GM23248 (cell line): ENCODE data around the gene PRUNE2. TPM values are rescaled to one million over a fixed set of nuclear protein-coding genes. Genes with fewer than 3 reads are reported as not detected.

Experiments
- DNase-seq: peaks from one replicate; pipeline ENCODE4 v3.0.0-alpha.2; 2015
- H2AFZ ChIP-seq: fragments of 200-600 bp; sonication (generic); 2 replicates; pipeline ENCODE4 v1.6.1; 2016; ENCODE audit warnings: antibody characterized with exemption
- H3F3A ChIP-seq: fragments of 200-600 bp; sonication (generic); 2 replicates; pipeline ENCODE4 v1.6.1; 2016; ENCODE audit warnings: mild to moderate bottlenecking, antibody characterized with exemption, mixed run types; ENCODE audit not compliant: insufficient read depth
- H3K27ac ChIP-seq: fragments of 200-600 bp; sonication (generic); 2 replicates; pipeline ENCODE4 v1.5.1; 2016; ENCODE audit warnings: mild to moderate bottlenecking
- H3K27me3 ChIP-seq: fragments of 200-600 bp; sonication (generic); replicated peaks from 2 replicates; pipeline ENCODE4 v1.6.1; 2016; ENCODE audit warnings: mild to moderate bottlenecking; ENCODE audit not compliant: insufficient read depth
- H3K36me3 ChIP-seq: fragments of 200-600 bp; sonication (generic); 2 replicates; pipeline ENCODE4 v1.6.1; 2016; ENCODE audit warnings: low read depth, mild to moderate bottlenecking
- H3K4me1 ChIP-seq: fragments of 200-600 bp; sonication (generic); 2 replicates; pipeline ENCODE4 v1.6.1; 2016; ENCODE audit warnings: mild to moderate bottlenecking; ENCODE audit not compliant: insufficient read depth
- H3K4me2 ChIP-seq: fragments of 200-600 bp; sonication (generic); one replicate; pipeline ENCODE4 v1.6.1; 2016; ENCODE audit warnings: mild to moderate bottlenecking; ENCODE audit not compliant: unreplicated experiment
- H3K4me3 ChIP-seq: fragments of 200-600 bp; sonication (generic); 2 replicates; pipeline ENCODE4 v1.5.1; 2016; ENCODE audit warnings: mild to moderate bottlenecking
- H3K79me2 ChIP-seq: fragments of 200-600 bp; sonication (generic); 2 replicates; pipeline ENCODE4 v1.6.1; 2016; ENCODE audit warnings: mild to moderate bottlenecking; ENCODE audit not compliant: insufficient read depth
- H3K9ac ChIP-seq: fragments of 200-600 bp; sonication (generic); 2 replicates; pipeline ENCODE4 v1.6.1; 2016; ENCODE audit warnings: mild to moderate bottlenecking
- H3K9me2 ChIP-seq: fragments of 200-600 bp; sonication (generic); 2 replicates; pipeline ENCODE4 v1.6.1; 2016; ENCODE audit warnings: mixed run types, mild to moderate bottlenecking, moderate library complexity; ENCODE audit not compliant: insufficient read depth
- H3K9me3 ChIP-seq: fragments of 200-600 bp; sonication (generic); one replicate; pipeline ENCODE4 v1.6.1; 2017; ENCODE audit warnings: low read depth
- H4K20me1 ChIP-seq: fragments of 200-600 bp; sonication (generic); 2 replicates; pipeline ENCODE4 v1.6.0; 2016; ENCODE audit not compliant: insufficient read depth
- EZH2 ChIP-seq: fragments of 200-600 bp; sonication (generic); IDR thresholded peaks from 2 replicates; pipeline ENCODE4 v1.6.1; 2018; ENCODE audit warnings: antibody characterized with exemption, mild to moderate bottlenecking; ENCODE audit not compliant: insufficient read depth, poor library complexity, severe bottlenecking
- EZH2phosphoT487 ChIP-seq: fragments of 200-600 bp; sonication (generic); IDR thresholded peaks from 2 replicates; pipeline ENCODE4 v1.6.1; 2018; ENCODE audit warnings: antibody characterized with exemption, moderate library complexity, mild to moderate bottlenecking, low read depth; ENCODE audit not compliant: insufficient read depth
- WGBS, 2 experiments: methylation state at CpG; one replicate each; pipeline ENCODE4 v1.1.6; 2015 to 2017; ENCODE audit warnings: low lambda C conversion rate in 2 of 2, low coverage in 1 of 2; ENCODE audit errors: missing lambda C conversion rate in 2 of 2; 5-methylcytosine and 5-hydroxymethylcytosine counted together
- in situ Hi-C: fragments of 300-500 bp; cut with MboI; formaldehyde crosslinking; loops from 2 replicates; pipeline ENCODE4 v1.15.0; 2020
- polyA plus RNA-seq: library from polyadenylated mRNA; unstranded; fragments of >200 nt; fragmentation: Nextera tagmentation; extraction: Ambion mirVana; gene quantifications from 2 replicates; pipeline ENCODE4 v1.2.1, GENCODE V29; 2016
- total RNA-seq: library from RNA; depleted of rRNA; stranded (reverse); fragments of >200 nt; shearing (Covaris generic); gene quantifications from 2 replicates; pipeline ENCODE4 v1.2.3, GENCODE V29; 2014

PRUNE2 gene
- total and polyA plus RNA-seq, 2 experiments from 2014 or later = 2.0 to 8.8 TPM

DNA sequence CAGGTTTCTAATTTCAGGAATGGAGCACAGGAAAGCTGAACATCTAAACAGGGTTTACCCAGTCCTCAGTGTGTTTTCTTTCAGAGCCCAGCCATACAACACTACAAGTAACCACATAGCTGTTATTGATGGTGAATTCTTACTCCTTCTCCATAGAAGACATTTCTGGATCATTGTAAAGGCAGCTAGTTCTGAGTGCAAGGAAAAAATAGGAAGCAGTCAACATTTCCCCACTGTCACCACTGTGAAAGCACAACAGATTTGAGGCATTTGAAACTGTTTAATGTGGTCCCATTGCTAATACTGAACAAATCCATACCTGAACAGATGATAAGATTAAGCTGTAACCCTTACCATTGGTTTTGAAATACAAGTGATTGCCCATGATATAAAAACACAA, 286.7 kb downstream of the PRUNE2 start:
- H3K9me2 ChIP-seq = no peaks in the 10 kb centered on the region
- H3K27ac ChIP-seq = peak overlapping the region; percentile 62
- H3K36me3 ChIP-seq = no peaks in the 10 kb centered on the region
- H3K9ac ChIP-seq = peak overlapping the region; percentile 32; the same call in 1 of the 2 replicates
- DNase-seq = no peak
- H4K20me1 ChIP-seq = no peaks in the 10 kb centered on the region
- peaks cover 17% of the 10 kb centered on the region for H3F3A ChIP-seq
- no peak for TF ChIP-seq EZH2
- TF ChIP-seq EZH2phosphoT487 = no peak
- peaks cover 27% of the 10 kb centered on the region for H3K4me1 ChIP-seq
- peak overlapping the region; percentile 39 for H3K4me2 ChIP-seq
- H3K9me3 ChIP-seq = no peaks in the 10 kb centered on the region
- no peaks in the 10 kb centered on the region for H3K27me3 ChIP-seq
- H3K79me2 ChIP-seq = no peaks in the 10 kb centered on the region
- H2AFZ ChIP-seq = peak overlapping the region; percentile 50
- in situ Hi-C loops = no loop called here
- H3K4me3 ChIP-seq = peak overlapping the region; percentile 19; the same call in 1 of the 2 replicates

DNA sequence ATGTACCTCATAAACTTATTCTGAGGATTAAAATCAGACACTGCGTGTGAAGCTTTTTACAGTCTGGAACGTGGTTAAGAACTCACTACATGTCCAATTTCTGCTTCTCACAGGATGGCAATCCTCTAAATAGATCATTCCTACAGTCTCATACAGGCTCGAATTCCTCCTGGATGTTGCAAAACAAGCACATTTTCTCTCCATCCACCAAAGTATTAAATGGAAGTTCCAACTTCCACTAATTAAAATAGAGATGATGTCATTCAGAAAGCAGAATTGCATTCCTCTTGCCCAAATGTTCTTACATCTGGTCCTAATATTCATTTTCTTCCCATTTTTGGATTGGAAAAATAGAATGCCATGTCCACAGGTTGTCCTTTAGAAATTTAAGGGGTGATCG, 287.2 kb downstream of the PRUNE2 start:
- Histone ChIP-seq H3K4me1 (peaks cover 27% of the 10 kb centered on the region), H3K4me2 (peak overlapping the region; percentile 39), H3K36me3 (no peaks in the 10 kb centered on the region), H3F3A (peaks cover 17% of the 10 kb centered on the region), H3K27ac (peak overlapping the region; percentile 62), H3K79me2 (no peaks in the 10 kb centered on the region), H3K27me3 (no peaks in the 10 kb centered on the region), H3K9me3 (no peaks in the 10 kb centered on the region), H2AFZ (peak overlapping the region; percentile 50), H3K4me3 (peak overlapping the region; percentile 19), H3K9ac (peak overlapping the region; percentile 32; the same call in 1 of the 2 replicates), H4K20me1 (no peaks in the 10 kb centered on the region), H3K9me2 (no peaks in the 10 kb centered on the region)
- in situ Hi-C loops = no loop called here
- TF ChIP-seq EZH2phosphoT487 = no peak
- no peak for TF ChIP-seq EZH2
- WGBS, 2 experiments = 4 to 9% methylated on average over 4 of the region's 4 CpGs
- DNase-seq = peak; percentile 71

DNA sequence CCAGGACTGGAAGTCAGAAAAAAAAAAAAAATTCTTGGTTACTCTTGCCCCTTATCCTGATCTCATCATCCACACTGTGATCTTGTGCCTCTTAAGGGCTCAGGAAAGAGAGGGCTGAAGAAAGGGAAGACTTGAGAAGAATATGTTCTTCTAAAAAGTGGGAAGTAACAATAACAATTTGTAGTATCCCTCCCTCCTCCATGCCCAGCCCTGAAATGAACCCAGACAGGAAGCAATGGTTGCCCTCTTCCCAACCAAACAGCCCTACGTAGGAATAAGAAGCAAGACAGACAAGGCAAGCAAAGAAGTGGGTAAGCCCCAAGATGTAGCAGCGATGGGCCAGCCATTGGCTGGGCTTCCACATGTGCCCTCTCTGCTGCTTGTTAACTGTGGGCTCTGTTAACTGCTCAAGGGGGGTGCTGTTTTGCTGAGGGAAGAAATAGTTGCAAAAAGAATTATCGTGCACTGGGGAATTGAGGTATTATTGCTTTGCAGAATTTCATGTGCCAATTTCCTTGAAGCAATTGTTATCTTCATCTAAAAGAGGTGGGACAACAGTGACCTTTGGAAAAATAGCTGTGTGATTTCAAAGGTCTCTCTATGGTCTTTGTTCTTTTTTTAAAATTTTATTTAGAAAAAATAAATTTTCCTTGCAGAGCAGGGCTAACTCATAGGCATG, 288.3 kb downstream of the PRUNE2 start:
- H4K20me1 ChIP-seq = no peaks in the 10 kb centered on the region
- no peak for TF ChIP-seq EZH2phosphoT487
- in situ Hi-C loops = no loop called here
- peaks cover 17% of the 10 kb centered on the region for H3F3A ChIP-seq
- no peaks in the 10 kb centered on the region for H3K9me3 ChIP-seq
- H3K9me2 ChIP-seq = no peaks in the 10 kb centered on the region
- no peaks in the 10 kb centered on the region for H3K27me3 ChIP-seq
- peaks cover 27% of the 10 kb centered on the region for H3K4me1 ChIP-seq
- no peaks in the 10 kb centered on the region for H3K36me3 ChIP-seq
- H3K9ac ChIP-seq = no peak overlapping the region
- H3K4me3 ChIP-seq = no peak overlapping the region
- DNase-seq = no peak
- H2AFZ ChIP-seq = no peak overlapping the region
- H3K27ac ChIP-seq = no peak overlapping the region
- H3K79me2 ChIP-seq = no peaks in the 10 kb centered on the region
- no peak overlapping the region for H3K4me2 ChIP-seq
- 93 to 99% methylated on average over 3 of the region's 3 CpGs for WGBS, 2 experiments

DNA sequence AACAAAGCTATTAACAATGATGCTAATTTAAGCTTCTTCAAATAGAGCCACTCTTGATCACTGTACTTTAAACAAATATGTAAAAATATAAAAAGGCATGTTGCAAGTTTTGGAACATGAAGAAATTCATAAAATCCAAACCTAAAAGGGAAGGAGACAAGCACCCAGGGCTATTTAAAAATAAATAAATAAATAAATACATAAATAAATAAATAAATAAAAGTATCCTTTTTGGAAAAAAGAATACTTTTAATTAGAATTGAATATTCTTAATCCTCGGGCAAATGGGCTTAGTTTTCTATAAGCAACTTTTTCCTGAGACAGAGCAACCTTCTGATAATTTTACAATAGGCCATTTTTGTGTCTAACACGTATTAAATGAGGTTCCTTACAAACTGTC, 289.1 kb downstream of the PRUNE2 start:
- in situ Hi-C loops = no loop called here
- Histone ChIP-seq H3K4me3 (no peak overlapping the region), H2AFZ (no peak overlapping the region), H3K27ac (no peak overlapping the region), H3F3A (peaks cover 17% of the 10 kb centered on the region), H3K27me3 (no peaks in the 10 kb centered on the region), H3K9ac (no peak overlapping the region), H3K4me2 (no peak overlapping the region), H4K20me1 (no peaks in the 10 kb centered on the region), H3K4me1 (peaks cover 27% of the 10 kb centered on the region), H3K36me3 (no peaks in the 10 kb centered on the region), H3K9me2 (no peaks in the 10 kb centered on the region), H3K9me3 (no peaks in the 10 kb centered on the region), H3K79me2 (no peaks in the 10 kb centered on the region)
- DNase-seq = no peak
- WGBS, 2 experiments = 90 to 91% methylated on average over 2 of the region's 2 CpGs
- TF ChIP-seq EZH2 (no peak), EZH2phosphoT487 (no peak)
